Measurements from ENCODE around the gene ABAT. TPM values are rescaled to one million over a fixed set of nuclear protein-coding genes. Genes with fewer than 3 reads are reported as not detected.

Gene ABAT
- total RNA-seq, 1 experiment from 2014 or later = 7.3 TPM

DNA sequence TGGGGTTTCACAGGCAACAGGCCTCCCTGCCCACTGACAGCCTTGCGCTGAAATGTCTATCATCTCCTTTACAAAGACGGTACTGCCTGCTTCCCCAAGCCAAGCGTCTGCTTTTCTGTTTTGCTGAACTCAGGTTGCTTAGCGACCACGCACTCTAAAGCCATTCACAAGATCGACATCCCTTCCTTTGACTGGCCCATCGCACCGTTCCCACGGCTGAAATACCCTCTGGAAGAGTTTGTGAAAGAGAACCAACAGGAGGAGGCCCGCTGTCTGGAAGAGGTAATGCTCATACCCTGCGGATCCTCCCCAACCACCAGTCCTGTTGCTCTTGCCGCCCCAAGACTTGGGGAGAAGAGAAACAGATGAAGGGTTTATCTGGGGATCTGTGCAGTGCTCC lies 94.3 kb downstream of the ABAT start:
- Histone ChIP-seq H3K27ac (ENCODE audit: insufficient read length, low read depth, low read length) (no peak overlapping the region), H3K79me2 (ENCODE audit: insufficient read depth, low read length) (no peaks in the 10 kb centered on the region), H3T11ph (ENCODE audit: low read length) (no peak overlapping the region), H2BK12ac (ENCODE audit: insufficient read length, low read depth, low read length) (no peak overlapping the region), H3K4me1 (ENCODE audit: insufficient read depth, low read length) (no peaks in the 10 kb centered on the region), H2AK5ac (ENCODE audit: insufficient read length, low read length) (no peak overlapping the region), H2BK120ac (ENCODE audit: low read depth, low read length, poor library complexity, severe bottlenecking) (no peak overlapping the region), H3K23me2 (ENCODE audit: insufficient read length, low read depth, low read length, poor library complexity, severe bottlenecking) (no peaks in the 10 kb centered on the region), H4K91ac (ENCODE audit: insufficient read length, low read depth, low read length) (no peak overlapping the region), H3K9me3 (ENCODE audit: control insufficient read depth, low read depth, low read length) (no peaks in the 10 kb centered on the region), H4K20me1 (ENCODE audit: control insufficient read depth, insufficient read depth, insufficient read length) (no peaks in the 10 kb centered on the region), H3K4me2 (ENCODE audit: insufficient read depth, insufficient read length, low read length) (no peak overlapping the region), H3K18ac (ENCODE audit: insufficient read length, low read depth, low read length) (no peak overlapping the region), H3K23ac (ENCODE audit: insufficient read length, low read depth, low read length) (no peak overlapping the region), H2BK15ac (ENCODE audit: low read depth, low read length) (no peak overlapping the region), H4K8ac (replicated peaks; ENCODE audit: insufficient read length, low read depth, low read length) (no peak overlapping the region), H4K5ac (ENCODE audit: insufficient read length, low read depth, low read length) (no peak overlapping the region), H2BK5ac (ENCODE audit: insufficient read length, low read length) (no peak overlapping the region), H3K4ac (ENCODE audit: low read depth, low read length) (no peak overlapping the region), H3K14ac (ENCODE audit: insufficient read depth, low read length) (no peak overlapping the region), H3K56ac (ENCODE audit: insufficient read length, low read depth, low read length) (no peak overlapping the region), H2AFZ (ENCODE audit: low read length) (no peak overlapping the region), H3K79me1 (ENCODE audit: insufficient read depth, low read depth, low read length, poor library complexity, severe bottlenecking) (no peaks in the 10 kb centered on the region), H2BK20ac (ENCODE audit: low read depth, low read length, poor library complexity, severe bottlenecking) (no peak overlapping the region), H3K27me3 (ENCODE audit: insufficient read depth, low read length) (no peaks in the 10 kb centered on the region), H3K9ac (ENCODE audit: extremely low read depth, insufficient read length, low read length) (no peak overlapping the region)
- Mint-ChIP-seq H3K27ac (peak overlapping the region in 2 of 3 experiments; percentile 9 to 48; a peak in 2 of 7 replicates), H3K4me3 (no peak overlapping the region), H3K9me3 (no peaks in the 10 kb centered on the region), H3K4me1 (peaks cover 11 to 12% of the 10 kb centered on the region in 2 experiments), H3K27me3 (ENCODE audit: low read depth) (no peaks in the 10 kb centered on the region), H3K36me3 (ENCODE audit: insufficient read depth in 1 of 3, low read depth in 3 of 3) (no peaks in the 10 kb centered on the region; a peak in 1 of 7 replicates)
- peak; percentile 55 for DNase-seq
- WGBS (ENCODE audit: extremely low coverage, insufficient read length, low lambda C conversion rate) = no CpG with 5 or more reads among the region's 12 CpGs
- TF ChIP-seq, protein P1, sequence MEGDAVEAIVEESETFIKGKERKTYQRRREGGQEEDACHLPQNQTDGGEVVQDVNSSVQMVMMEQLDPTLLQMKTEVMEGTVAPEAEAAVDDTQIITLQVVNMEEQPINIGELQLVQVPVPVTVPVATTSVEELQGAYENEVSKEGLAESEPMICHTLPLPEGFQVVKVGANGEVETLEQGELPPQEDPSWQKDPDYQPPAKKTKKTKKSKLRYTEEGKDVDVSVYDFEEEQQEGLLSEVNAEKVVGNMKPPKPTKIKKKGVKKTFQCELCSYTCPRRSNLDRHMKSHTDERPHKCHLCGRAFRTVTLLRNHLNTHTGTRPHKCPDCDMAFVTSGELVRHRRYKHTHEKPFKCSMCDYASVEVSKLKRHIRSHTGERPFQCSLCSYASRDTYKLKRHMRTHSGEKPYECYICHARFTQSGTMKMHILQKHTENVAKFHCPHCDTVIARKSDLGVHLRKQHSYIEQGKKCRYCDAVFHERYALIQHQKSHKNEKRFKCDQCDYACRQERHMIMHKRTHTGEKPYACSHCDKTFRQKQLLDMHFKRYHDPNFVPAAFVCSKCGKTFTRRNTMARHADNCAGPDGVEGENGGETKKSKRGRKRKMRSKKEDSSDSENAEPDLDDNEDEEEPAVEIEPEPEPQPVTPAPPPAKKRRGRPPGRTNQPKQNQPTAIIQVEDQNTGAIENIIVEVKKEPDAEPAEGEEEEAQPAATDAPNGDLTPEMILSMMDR (conservative IDR thresholded peaks at IDR 0.05) = no peak
